OCI-LY1 (cell line): Measurements from ENCODE around the gene SLC25A26.
"Not testable (repeated sequence)": the region's sequence is repeated elsewhere in the genome, so short reads cannot be mapped to it uniquely, and the experiment has no call there.

ENCODE experiments used
- H2AFZ ChIP-seq: fragments of 200-600 bp; sonication (generic), shearing (Covaris generic); 2 replicates; pipeline ENCODE4 v1.6.0; 2014; ENCODE audit warnings: antibody characterized with exemption, mild to moderate bottlenecking, low read length
- H3F3A ChIP-seq: fragments of 200-600 bp; sonication (generic), shearing (Covaris generic); 2 replicates; pipeline ENCODE4 v1.6.0; 2014; ENCODE audit warnings: mild to moderate bottlenecking, antibody characterized with exemption, low read length, moderate library complexity; ENCODE audit not compliant: insufficient read depth
- H3K27ac ChIP-seq: fragments of 200-600 bp; sonication (generic); 2 replicates; pipeline ENCODE4 v1.5.1; 2014; ENCODE audit warnings: low read length, mixed run types, mild to moderate bottlenecking, low read depth; ENCODE audit not compliant: poor library complexity, severe bottlenecking
- H3K27me3 ChIP-seq: fragments of 200-600 bp; sonication (generic); 2 replicates; pipeline ENCODE4 v1.6.0; 2014; ENCODE audit warnings: antibody characterized with exemption, mild to moderate bottlenecking, low read length, moderate library complexity; ENCODE audit not compliant: insufficient read depth
- H3K36me3 ChIP-seq: fragments of 200-600 bp; sonication (generic); 2 replicates; pipeline ENCODE4 v1.6.1; 2014; ENCODE audit warnings: mild to moderate bottlenecking, antibody characterized with exemption, low read length, moderate library complexity, mixed read lengths; ENCODE audit not compliant: insufficient read depth
- H3K4me1 ChIP-seq: fragments of 200-600 bp; sonication (generic); 2 replicates; pipeline ENCODE4 v1.5.1; 2014; ENCODE audit warnings: mild to moderate bottlenecking, low read length, moderate library complexity; ENCODE audit not compliant: insufficient read depth, severe bottlenecking
- H3K4me2 ChIP-seq: fragments of 200-600 bp; sonication (generic), shearing (Covaris generic); 2 replicates; pipeline ENCODE4 v1.6.1; 2014; ENCODE audit warnings: low read length
- H3K4me3 ChIP-seq: fragments of 200-600 bp; sonication (generic); 2 replicates; pipeline ENCODE4 v1.5.1; 2014; ENCODE audit warnings: low read length, low read depth, mild to moderate bottlenecking, mixed read lengths; ENCODE audit not compliant: poor library complexity, severe bottlenecking
- H3K79me2 ChIP-seq: fragments of 200-600 bp; shearing (Covaris generic); 2 replicates; pipeline ENCODE4 v1.6.1; 2016; ENCODE audit warnings: mixed run types, low read length, mixed read lengths; ENCODE audit not compliant: insufficient read depth
- H3K9ac ChIP-seq: fragments of 200-600 bp; sonication (generic), shearing (Covaris generic); 2 replicates; pipeline ENCODE4 v1.6.1; 2014; ENCODE audit warnings: mild to moderate bottlenecking, low read length, mixed read lengths
- H3K9me2 ChIP-seq: fragments of 200-600 bp; sonication (generic), shearing (Covaris generic); 2 replicates; pipeline ENCODE4 v1.6.1; 2014; ENCODE audit warnings: low read depth, mild to moderate bottlenecking, low read length, mixed read lengths
- H3K9me3 ChIP-seq: fragments of 200-600 bp; shearing (Covaris generic); 2 replicates; pipeline ENCODE4 v1.6.1; 2014; ENCODE audit warnings: low read length, mixed read lengths
- H4K20me1 ChIP-seq: fragments of 200-600 bp; sonication (generic), shearing (Covaris generic); 2 replicates; pipeline ENCODE4 v1.6.0; 2016; ENCODE audit warnings: mild to moderate bottlenecking, low read length; ENCODE audit not compliant: insufficient read depth
- CTCF ChIP-seq: fragments of 200-600 bp; sonication (generic), shearing (Covaris generic); IDR thresholded peaks from 2 replicates; pipeline ENCODE4 v1.5.1; 2017; ENCODE audit warnings: mild to moderate bottlenecking, antibody characterized with exemption, low read length, moderate library complexity, mixed read lengths
- EZH2 ChIP-seq: fragments of 200-600 bp; sonication (generic), shearing (Covaris generic); IDR thresholded peaks from 2 replicates; pipeline ENCODE4 v1.8.0; 2017; ENCODE audit warnings: borderline replicate concordance, mixed run types, mild to moderate bottlenecking, antibody characterized with exemption, low read length, moderate library complexity, mixed read lengths

The SLC25A26 gene

GRCh38 chr3:66297260-66297873, 76.6 kb downstream of the SLC25A26 start:
- H3K27me3 ChIP-seq = no peaks in the 10 kb centered on the region
- no peaks in the 10 kb centered on the region for H3K79me2 ChIP-seq
- no peaks in the 10 kb centered on the region for H4K20me1 ChIP-seq
- H3K9me3 ChIP-seq = no peaks in the 10 kb centered on the region
- no peaks in the 10 kb centered on the region for H3K9me2 ChIP-seq
- no peak overlapping the region for H3K9ac ChIP-seq
- TF ChIP-seq CTCF (no peak), EZH2 (no peak)
- H3K4me3 ChIP-seq = no peak overlapping the region
- H3K4me1 ChIP-seq = peaks cover 35% of the 10 kb centered on the region
- no peaks in the 10 kb centered on the region for H3F3A ChIP-seq
- H3K27ac ChIP-seq = no peak overlapping the region
- H2AFZ ChIP-seq = no peak overlapping the region
- no peaks in the 10 kb centered on the region for H3K36me3 ChIP-seq
- no peak overlapping the region; the same call in 1 of the 2 replicates for H3K4me2 ChIP-seq

- no peak overlapping the region for H2AFZ ChIP-seq
- H3K9ac ChIP-seq = no peak overlapping the region
- H3K4me3 ChIP-seq = no peak overlapping the region
- no peaks in the 10 kb centered on the region for H4K20me1 ChIP-seq
- no peaks in the 10 kb centered on the region for H3K9me2 ChIP-seq
- no peaks in the 10 kb centered on the region for H3F3A ChIP-seq
- no peaks in the 10 kb centered on the region for H3K9me3 ChIP-seq
- H3K4me1 ChIP-seq = peaks cover 41% of the 10 kb centered on the region
- no peaks in the 10 kb centered on the region for H3K79me2 ChIP-seq
- H3K4me2 ChIP-seq = no peak overlapping the region; the same call in 1 of the 2 replicates
- H3K27ac ChIP-seq = no peak overlapping the region
- no peaks in the 10 kb centered on the region for H3K27me3 ChIP-seq
- TF ChIP-seq CTCF (no peak), EZH2 (no peak)
- H3K36me3 ChIP-seq = no peaks in the 10 kb centered on the region
Measured at GRCh38 chr3:66297900-66298299, 77.1 kb downstream of the SLC25A26 start.

- Histone ChIP-seq H2AFZ (no peak overlapping the region), H3K36me3 (no peaks in the 10 kb centered on the region), H3K79me2 (no peaks in the 10 kb centered on the region), H4K20me1 (no peaks in the 10 kb centered on the region), H3K9me2 (no peaks in the 10 kb centered on the region), H3K27me3 (no peaks in the 10 kb centered on the region), H3F3A (no peaks in the 10 kb centered on the region), H3K4me2 (no peak overlapping the region), H3K4me3 (no peak overlapping the region), H3K27ac (no peak overlapping the region), H3K9ac (no peak overlapping the region), H3K4me1 (peaks cover 43% of the 10 kb centered on the region), H3K9me3 (no peaks in the 10 kb centered on the region)
- no peak for TF ChIP-seq EZH2
- no peak for TF ChIP-seq CTCF
Measured at GRCh38 chr3:66298591-66298990, 77.8 kb downstream of the SLC25A26 start.

GRCh38 chr3:66299085-66299484, 78.3 kb downstream of the SLC25A26 start:
- H2AFZ ChIP-seq, H3K9me2 ChIP-seq, H3K36me3 ChIP-seq, H3F3A ChIP-seq, H4K20me1 ChIP-seq, H3K9me3 ChIP-seq, H3K79me2 ChIP-seq, H3K27ac ChIP-seq, H3K9ac ChIP-seq, H3K4me3 ChIP-seq, H3K4me2 ChIP-seq, H3K27me3 ChIP-seq: not testable (repeated sequence)
- H3K4me1 ChIP-seq = peaks cover 44% of the 10 kb centered on the region
